Suprapubic skin (tissue), 3 donors: ENCODE measurements around the gene GOLGA6L24.
"Not testable (repeated sequence)": the region's sequence is repeated elsewhere in the genome, so short reads cannot be mapped to it uniquely, and the experiment has no call there.

Experiments used
- CTCF ChIP-seq, 2 donors: fragments of 200-600 bp in 1 of 2; fragments of 450-650 bp in 1 of 2; sonication (generic) in 1 of 2; IDR thresholded peaks; one replicate each; pipeline ENCODE4 v1.5.1; 2016 to 2019; ENCODE audit warnings: antibody characterized with exemption in 2 of 2, mild to moderate bottlenecking in 1 of 2, moderate library complexity in 1 of 2
- EP300 ChIP-seq: sonication (generic); formaldehyde crosslinking; IDR thresholded peaks from one replicate; pipeline ENCODE4 v1.6.1; 2017; ENCODE audit warnings: antibody characterized with exemption

GRCh38 chr15:28365502-28365901 is 7.6 kb upstream of the GOLGA6L24 start:
- TF ChIP-seq EP300; CTCF (IDR thresholded peaks at IDR 0.05): not testable (repeated sequence)
